Activated T-cell treated with anti-CD3 and anti-CD28 coated beads, Interleukin-2, amount 50 U/mL, for 24 hours (primary cell): ENCODE measurements around the gene PHF10.
A peak's percentile ranks its signal among the peaks of the same experiment; 100 is the strongest.

Experiments used
- DNase-seq: peaks from one replicate; pipeline ENCODE4 v3.0.0-alpha.2; 2020
- H3K27ac Mint-ChIP-seq: 2 replicates; pipeline ENCODE4 v1.8.0; 2020; ENCODE audit warnings: mild to moderate bottlenecking, mixed read lengths
- H3K27me3 Mint-ChIP-seq: 2 replicates; pipeline ENCODE4 v1.8.0; 2020; ENCODE audit warnings: mixed read lengths
- H3K36me3 Mint-ChIP-seq: 2 replicates; pipeline ENCODE4 v1.8.0; 2020; ENCODE audit warnings: low read depth, mixed read lengths
- H3K4me1 Mint-ChIP-seq: 2 replicates; pipeline ENCODE4 v1.8.0; 2020; ENCODE audit warnings: low read depth, mixed read lengths
- H3K4me3 Mint-ChIP-seq: 2 replicates; pipeline ENCODE4 v1.8.0; 2020; ENCODE audit warnings: mild to moderate bottlenecking, moderate library complexity, mixed read lengths
- H3K9me3 Mint-ChIP-seq: 2 replicates; pipeline ENCODE4 v1.8.0; 2020; ENCODE audit warnings: mixed read lengths

Gene PHF10

DNA sequence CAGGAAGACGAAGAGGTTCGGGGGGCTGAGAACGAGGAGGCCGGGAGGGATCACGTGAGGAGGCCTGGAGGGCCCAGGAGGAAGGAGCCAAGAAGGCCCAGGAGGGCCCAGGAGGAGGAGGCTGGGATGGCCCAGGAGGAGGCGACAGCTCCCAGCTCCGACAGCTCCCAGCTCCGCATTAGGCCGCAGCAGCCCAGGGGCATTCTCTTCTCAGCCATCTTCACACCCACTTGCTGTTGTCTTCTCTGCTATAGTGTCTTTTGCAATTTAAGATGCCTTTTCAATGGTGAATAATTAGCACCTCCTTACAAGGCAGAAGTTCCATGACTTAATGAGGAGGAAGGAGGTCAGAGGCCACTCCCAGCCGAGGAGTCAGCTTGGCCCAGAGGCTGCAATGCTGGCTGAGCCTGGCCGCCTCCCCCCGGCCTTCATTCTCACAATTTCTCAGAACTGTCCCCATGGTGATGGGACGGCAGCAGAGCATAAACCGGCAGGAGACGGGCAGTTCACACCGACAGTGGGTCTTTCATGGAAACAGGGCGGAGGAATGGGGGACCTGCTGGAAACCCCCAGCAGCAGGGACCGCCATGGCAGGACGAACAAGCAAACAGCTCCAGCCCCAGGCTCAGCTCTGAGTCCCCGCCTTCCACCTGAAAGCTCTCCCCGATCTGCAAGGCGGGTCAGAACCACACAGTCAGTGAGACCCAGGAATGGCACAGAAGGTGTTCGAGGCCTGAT is 67.6 kb downstream of the PHF10 start:
- no peak overlapping the region for H3K4me3 Mint-ChIP-seq
- DNase-seq = no peak
- H3K27me3 Mint-ChIP-seq = no peaks in the 10 kb centered on the region
- H3K36me3 Mint-ChIP-seq = peaks cover 48% of the 10 kb centered on the region
- peaks cover 10% of the 10 kb centered on the region for H3K4me1 Mint-ChIP-seq
- no peaks in the 10 kb centered on the region for H3K9me3 Mint-ChIP-seq
- H3K27ac Mint-ChIP-seq = no peak overlapping the region

- peak overlapping the region; percentile 79 for H3K4me3 Mint-ChIP-seq
- H3K9me3 Mint-ChIP-seq = no peaks in the 10 kb centered on the region
- no peaks in the 10 kb centered on the region for H3K27me3 Mint-ChIP-seq
- H3K4me1 Mint-ChIP-seq = peaks cover 10% of the 10 kb centered on the region
- H3K36me3 Mint-ChIP-seq = peaks cover 42% of the 10 kb centered on the region
- peak overlapping the region; percentile 63 for H3K27ac Mint-ChIP-seq
- peak; percentile 71 for DNase-seq
These were observed 69.5 kb downstream of the PHF10 start for GRCh38 chr6:169654598-169655391.
